ENCODE results near the gene PSMB1.

The PSMB1 gene

GRCh38 chr6:170564936-170565530 lies 11.9 kb upstream of the PSMB1 start:
- no peaks in the 10 kb centered on the region for H3K27me3 ChIP-seq (ENCODE audit: control insufficient read depth, insufficient read depth, low read length)
- H3K36me3 ChIP-seq (ENCODE audit: control insufficient read depth, insufficient read depth, low read length), result peaks cover 9% of the 10 kb centered on the region
- no peaks in the 10 kb centered on the region for H3K4me1 ChIP-seq (ENCODE audit: control insufficient read depth, insufficient read depth, low read length)
- DNase-seq (ENCODE audit: low read depth, low spot score), result no peak
- WGBS (ENCODE audit: insufficient coverage, insufficient read length), result no CpG with 5 or more reads among the region's 8 CpGs
- no peaks in the 10 kb centered on the region for H3K9me3 ChIP-seq (ENCODE audit: control insufficient read depth, insufficient read depth, low read length)
- H3K27ac ChIP-seq (ENCODE audit: low read length), result no peak overlapping the region
- no peak overlapping the region for H3K4me3 ChIP-seq (ENCODE audit: low read length)

DNA sequence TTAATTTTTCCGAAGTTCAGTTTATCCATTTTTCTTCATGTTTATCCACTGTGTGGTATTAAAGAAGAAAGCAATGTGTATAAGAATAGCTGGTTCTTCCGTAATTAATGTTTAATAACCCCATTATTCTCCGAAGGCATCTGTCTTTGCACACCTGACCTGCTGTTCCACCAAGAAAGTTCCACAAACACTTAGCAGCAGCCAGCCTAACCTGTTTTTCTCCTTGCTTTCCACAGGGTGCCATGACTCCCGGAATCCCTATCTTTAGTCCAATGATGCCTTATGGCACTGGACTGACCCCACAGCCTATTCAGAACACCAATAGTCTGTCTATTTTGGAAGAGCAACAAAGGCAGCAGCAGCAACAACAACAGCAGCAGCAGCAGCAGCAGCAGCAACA lies 8.4 kb upstream of the PSMB1 start:
- WGBS (ENCODE audit: insufficient coverage, insufficient read length), result no CpG with 5 or more reads among the region's 4 CpGs

DNA sequence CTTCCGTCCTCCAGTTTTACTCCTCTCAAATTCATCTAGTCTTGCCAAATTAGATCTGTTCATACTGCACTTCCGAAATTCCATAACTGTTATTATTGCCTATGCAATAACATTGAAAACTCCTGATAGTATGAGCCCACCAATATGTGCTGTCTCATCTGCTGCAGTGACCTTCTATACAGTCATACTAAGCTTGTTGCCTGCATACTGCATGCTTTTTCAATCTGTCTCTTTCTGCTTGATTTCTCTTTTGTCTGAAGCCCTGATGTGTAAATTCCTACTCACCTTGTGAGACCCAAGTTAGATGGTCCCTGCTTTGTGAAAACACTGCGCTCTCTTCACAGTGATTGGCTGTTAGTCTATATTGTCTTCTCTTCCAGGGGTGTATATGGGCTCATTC lies 2.2 kb upstream of the PSMB1 start:
- no peak overlapping the region; the same call in 1 of the 2 replicates for H3K4me3 ChIP-seq (ENCODE audit: low read length)
- DNase-seq (ENCODE audit: low read depth, low spot score), result no peak
- no peaks in the 10 kb centered on the region for H3K4me1 ChIP-seq (ENCODE audit: control insufficient read depth, insufficient read depth, low read length)
- no peak overlapping the region for H3K27ac ChIP-seq (ENCODE audit: low read length)
- no peaks in the 10 kb centered on the region for H3K27me3 ChIP-seq (ENCODE audit: control insufficient read depth, insufficient read depth, low read length)
- no peaks in the 10 kb centered on the region; the same call in 1 of the 2 replicates for H3K36me3 ChIP-seq (ENCODE audit: control insufficient read depth, insufficient read depth, low read length)
- WGBS (ENCODE audit: insufficient coverage, insufficient read length), result no CpG with 5 or more reads among the region's 3 CpGs
- H3K9me3 ChIP-seq (ENCODE audit: control insufficient read depth, insufficient read depth, low read length), result no peaks in the 10 kb centered on the region

More for the DNA sequence above, 8.4 kb upstream of the PSMB1 start:
- Histone ChIP-seq H3K4me3 (ENCODE audit: low read length) (no peak overlapping the region), H3K27me3 (ENCODE audit: control insufficient read depth, insufficient read depth, low read length) (no peaks in the 10 kb centered on the region), H3K9me3 (ENCODE audit: control insufficient read depth, insufficient read depth, low read length) (no peaks in the 10 kb centered on the region), H3K27ac (ENCODE audit: low read length) (no peak overlapping the region), H3K36me3 (ENCODE audit: control insufficient read depth, insufficient read depth, low read length) (peaks cover 3% of the 10 kb centered on the region), H3K4me1 (ENCODE audit: control insufficient read depth, insufficient read depth, low read length) (no peaks in the 10 kb centered on the region)
- DNase-seq (ENCODE audit: low read depth, low spot score), result no peak

- no peaks in the 10 kb centered on the region; the same call in 1 of the 2 replicates for H3K36me3 ChIP-seq (ENCODE audit: control insufficient read depth, insufficient read depth, low read length)
- no CpG with 5 or more reads among the region's 7 CpGs for WGBS (ENCODE audit: insufficient coverage, insufficient read length)
Observed at GRCh38 chr6:170554796-170555137, 1.7 kb upstream of the PSMB1 start.

GRCh38 chr6:170554013-170554795 lies 1.1 kb upstream of the PSMB1 start, which contains the start of gene TBP:
Gene TBP, plus strand, starts transcription at chr6:170554369. Its CDS starts 2,661 bp downstream, at chr6:170557030.
- Histone ChIP-seq H3K36me3 (ENCODE audit: control insufficient read depth, insufficient read depth, low read length) (no peaks in the 10 kb centered on the region; the same call in 1 of the 2 replicates), H3K9me3 (ENCODE audit: control insufficient read depth, insufficient read depth, low read length) (no peaks in the 10 kb centered on the region), H3K27ac (ENCODE audit: low read length) (no peak within 1 kb of the TSS), H3K4me3 (ENCODE audit: low read length) (peak within 1 kb of the TSS; percentile 92), H3K4me1 (ENCODE audit: control insufficient read depth, insufficient read depth, low read length) (no peaks in the 10 kb centered on the region), H3K27me3 (ENCODE audit: control insufficient read depth, insufficient read depth, low read length) (no peaks in the 10 kb centered on the region)
- no CpG with 5 or more reads among the region's 51 CpGs for WGBS (ENCODE audit: insufficient coverage, insufficient read length)
- DNase-seq (ENCODE audit: low read depth, low spot score), result peak; percentile 95

More at GRCh38 chr6:170554796-170555137, 1.7 kb upstream of the PSMB1 start:
- Histone ChIP-seq H3K27me3 (ENCODE audit: control insufficient read depth, insufficient read depth, low read length) (no peaks in the 10 kb centered on the region), H3K4me1 (ENCODE audit: control insufficient read depth, insufficient read depth, low read length) (no peaks in the 10 kb centered on the region), H3K4me3 (ENCODE audit: low read length) (peak overlapping the region; percentile 72), H3K9me3 (ENCODE audit: control insufficient read depth, insufficient read depth, low read length) (no peaks in the 10 kb centered on the region), H3K27ac (ENCODE audit: low read length) (no peak overlapping the region)
- no peak for DNase-seq (ENCODE audit: low read depth, low spot score)

- H3K27me3 ChIP-seq (ENCODE audit: control insufficient read depth, insufficient read depth, low read length), result no peaks in the 10 kb centered on the region
- peak overlapping the region; percentile 66; the same call in 1 of the 2 replicates for H3K4me3 ChIP-seq (ENCODE audit: low read length)
- no CpG with 5 or more reads among the region's 13 CpGs for WGBS (ENCODE audit: insufficient coverage, insufficient read length)
- no peak overlapping the region for H3K27ac ChIP-seq (ENCODE audit: low read length)
- no peaks in the 10 kb centered on the region for H3K9me3 ChIP-seq (ENCODE audit: control insufficient read depth, insufficient read depth, low read length)
- H3K4me1 ChIP-seq (ENCODE audit: control insufficient read depth, insufficient read depth, low read length), result no peaks in the 10 kb centered on the region
- H3K36me3 ChIP-seq (ENCODE audit: control insufficient read depth, insufficient read depth, low read length), result no peaks in the 10 kb centered on the region; the same call in 1 of the 2 replicates
- DNase-seq (ENCODE audit: low read depth, low spot score), result no peak
Observed at GRCh38 chr6:170553534-170554012, 466 bp upstream of the PSMB1 start.

- DNase-seq (ENCODE audit: low read depth, low spot score), result no peak
- H3K4me1 ChIP-seq (ENCODE audit: control insufficient read depth, insufficient read depth, low read length), result no peaks in the 10 kb centered on the region
- peaks cover 23% of the 10 kb centered on the region; the same call in 1 of the 2 replicates for H3K36me3 ChIP-seq (ENCODE audit: control insufficient read depth, insufficient read depth, low read length)
- no peak overlapping the region for H3K27ac ChIP-seq (ENCODE audit: low read length)
- no CpG with 5 or more reads among the region's 2 CpGs for WGBS (ENCODE audit: insufficient coverage, insufficient read length)
- no peaks in the 10 kb centered on the region for H3K27me3 ChIP-seq (ENCODE audit: control insufficient read depth, insufficient read depth, low read length)
- no peaks in the 10 kb centered on the region for H3K9me3 ChIP-seq (ENCODE audit: control insufficient read depth, insufficient read depth, low read length)
- H3K4me3 ChIP-seq (ENCODE audit: low read length), result no peak overlapping the region
Observed at GRCh38 chr6:170545405-170545804, 7.7 kb downstream of the PSMB1 start.

DNA sequence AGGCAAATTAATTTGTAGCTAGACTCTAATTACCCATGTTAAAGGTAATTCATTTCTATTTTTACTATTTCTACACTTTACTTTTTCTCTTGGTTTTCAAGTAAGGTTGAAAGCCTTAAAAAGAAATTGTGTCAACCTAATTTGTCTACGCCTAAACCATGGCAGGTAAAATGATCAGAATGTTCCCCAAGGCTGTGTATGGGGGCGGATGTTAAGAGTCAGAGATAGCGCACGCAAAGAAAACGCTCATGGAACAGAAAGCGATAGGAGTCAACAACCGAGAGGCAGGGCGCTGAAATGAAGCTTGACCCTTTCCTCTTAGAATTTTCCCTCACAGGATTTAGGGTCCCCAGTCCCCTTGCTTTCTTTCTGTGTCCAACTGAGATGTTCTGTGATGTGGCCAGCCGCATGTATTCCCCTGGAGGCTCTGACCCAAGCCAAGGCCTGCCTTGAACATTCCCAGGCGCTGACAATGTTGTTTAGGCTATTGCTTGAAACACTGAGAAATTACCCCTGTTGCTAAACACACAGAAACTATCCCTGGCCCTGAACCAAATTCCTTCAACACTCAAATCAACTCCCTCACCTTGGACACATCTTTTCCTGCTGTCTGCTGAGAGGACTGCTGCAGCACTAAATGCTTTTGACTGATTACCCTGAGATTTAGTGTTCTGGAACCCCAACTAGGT lies 10.9 kb downstream of the PSMB1 start:
- H3K4me3 ChIP-seq (ENCODE audit: low read length), result no peak overlapping the region
- no peak overlapping the region for H3K27ac ChIP-seq (ENCODE audit: low read length)
- peaks cover 28% of the 10 kb centered on the region; the same call in 1 of the 2 replicates for H3K36me3 ChIP-seq (ENCODE audit: control insufficient read depth, insufficient read depth, low read length)
- no peak for DNase-seq (ENCODE audit: low read depth, low spot score)
- no peaks in the 10 kb centered on the region for H3K9me3 ChIP-seq (ENCODE audit: control insufficient read depth, insufficient read depth, low read length)
- no peaks in the 10 kb centered on the region for H3K27me3 ChIP-seq (ENCODE audit: control insufficient read depth, insufficient read depth, low read length)
- H3K4me1 ChIP-seq (ENCODE audit: control insufficient read depth, insufficient read depth, low read length), result no peaks in the 10 kb centered on the region
- WGBS (ENCODE audit: insufficient coverage, insufficient read length), result no CpG with 5 or more reads among the region's 10 CpGs

- DNase-seq (ENCODE audit: low read depth, low spot score), result no peak
- H3K36me3 ChIP-seq (ENCODE audit: control insufficient read depth, insufficient read depth, low read length), result peaks cover 29% of the 10 kb centered on the region; the same call in 1 of the 2 replicates
- WGBS (ENCODE audit: insufficient coverage, insufficient read length), result no CpG with 5 or more reads among the region's 4 CpGs
Observed at GRCh38 chr6:170537329-170537728, 15.8 kb downstream of the PSMB1 start.

DNA sequence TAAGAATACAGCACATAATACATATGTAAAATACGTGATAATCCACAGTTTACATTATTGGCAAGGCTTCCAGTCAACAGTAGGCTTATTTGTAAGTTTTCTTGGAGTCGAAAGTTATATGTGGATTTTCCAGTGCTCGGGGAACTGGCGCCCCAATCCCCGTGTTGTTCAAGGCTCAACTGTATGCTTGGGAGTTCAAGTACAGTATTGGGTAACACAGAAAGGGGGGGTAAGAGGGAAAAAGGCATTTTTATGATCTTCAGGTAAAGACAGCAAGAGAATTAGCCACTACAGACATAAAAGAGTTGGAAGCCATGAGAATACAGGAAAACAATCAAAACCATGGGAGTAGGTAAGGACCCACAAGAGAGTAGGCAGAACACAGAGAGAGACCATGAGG lies 16.4 kb downstream of the PSMB1 start:
- no peaks in the 10 kb centered on the region for H3K4me1 ChIP-seq (ENCODE audit: control insufficient read depth, insufficient read depth, low read length)
- H3K27ac ChIP-seq (ENCODE audit: low read length), result no peak overlapping the region
- H3K36me3 ChIP-seq (ENCODE audit: control insufficient read depth, insufficient read depth, low read length), result peaks cover 25% of the 10 kb centered on the region; the same call in 1 of the 2 replicates
- no CpG with 5 or more reads among the region's 5 CpGs for WGBS (ENCODE audit: insufficient coverage, insufficient read length)
- H3K9me3 ChIP-seq (ENCODE audit: control insufficient read depth, insufficient read depth, low read length), result no peaks in the 10 kb centered on the region
- H3K4me3 ChIP-seq (ENCODE audit: low read length), result no peak overlapping the region
- H3K27me3 ChIP-seq (ENCODE audit: control insufficient read depth, insufficient read depth, low read length), result no peaks in the 10 kb centered on the region
- DNase-seq (ENCODE audit: low read depth, low spot score), result no peak

More at GRCh38 chr6:170537329-170537728, 15.8 kb downstream of the PSMB1 start:
- H3K27me3 ChIP-seq (ENCODE audit: control insufficient read depth, insufficient read depth, low read length), result no peaks in the 10 kb centered on the region
- no peaks in the 10 kb centered on the region for H3K9me3 ChIP-seq (ENCODE audit: control insufficient read depth, insufficient read depth, low read length)
- H3K4me1 ChIP-seq (ENCODE audit: control insufficient read depth, insufficient read depth, low read length), result no peaks in the 10 kb centered on the region
- H3K27ac ChIP-seq (ENCODE audit: low read length), result no peak overlapping the region
- no peak overlapping the region for H3K4me3 ChIP-seq (ENCODE audit: low read length)

All from iPS DF 6.9 (cell line).